Activated B cell treated with CpG ODN at 0.5 μM for 24 hours (primary cell): ENCODE data around the gene MAMLD1. TPM values are rescaled to one million over a fixed set of nuclear protein-coding genes. Genes with fewer than 3 reads are reported as not detected.

Source experiments
- ATAC-seq: fragments of 200-7000 bp; cut with Tn5 transposase; one replicate; pipeline ENCODE4 v1.10.0; 2021; ENCODE audit warnings: low read depth, mild to moderate bottlenecking, moderate library complexity
- CTCF ChIA-PET: fragments of 350-600 bp; sonication (Branson Sonifier 250); formaldehyde crosslinking; loops from one replicate; lab custom pipeline; 2021; ENCODE audit warnings: antibody characterized with exemption; lab: Charles Lee
- POLR2A ChIA-PET: fragments of 350-600 bp; sonication (Branson Sonifier 250); formaldehyde crosslinking; loops from one replicate; lab custom pipeline; 2021; ENCODE audit warnings: antibody characterized with exemption; lab: Charles Lee
- DNase-seq: peaks from one replicate; pipeline ENCODE4 v3.0.0; 2022
- H3K27ac Mint-ChIP-seq: one replicate; pipeline ENCODE4 v1.8.0; 2020; ENCODE audit warnings: mixed read lengths
- H3K27me3 Mint-ChIP-seq: one replicate; pipeline ENCODE4 v1.8.0; 2021; ENCODE audit warnings: mixed read lengths
- H3K36me3 Mint-ChIP-seq: one replicate; pipeline ENCODE4 v1.8.0; 2021; ENCODE audit warnings: low read depth, mixed read lengths
- H3K4me1 Mint-ChIP-seq: one replicate; pipeline ENCODE4 v1.8.0; 2021; ENCODE audit warnings: mixed read lengths
- H3K4me3 Mint-ChIP-seq: one replicate; pipeline ENCODE4 v1.8.0; 2020; ENCODE audit warnings: mild to moderate bottlenecking, mixed read lengths
- H3K9me3 Mint-ChIP-seq: one replicate; pipeline ENCODE4 v1.8.0; 2020; ENCODE audit warnings: mixed read lengths
- intact Hi-C: fragments of 100-400 bp; cut with micrococcal nuclease; formaldehyde crosslinking; loops from one replicate; pipeline ENCODE4 v1.15.1; 2024
- total RNA-seq: library from RNA; stranded (reverse); gene quantifications from 2 replicates; pipeline ENCODE4 v1.2.3, GENCODE V29; 2022
- TF ChIP-seq, protein P1 (sequence below): fragments of 200-600 bp; IDR thresholded peaks from one replicate; pipeline ENCODE4 v1.8.0; 2022; ENCODE audit warnings: antibody characterized with exemption, mild to moderate bottlenecking

MAMLD1 gene
- total RNA-seq, 1 donor from 2014 or later, result 1.2 TPM

GRCh38 chrX:150495496-150495895 is 132.4 kb downstream of the MAMLD1 start:
- DNase-seq (no peak), ATAC-seq (no peak)
- H3K4me1 Mint-ChIP-seq, result no peaks in the 10 kb centered on the region
- POLR2A ChIA-PET, result no interaction called here
- CTCF ChIA-PET, result interaction anchor here (0.8 kb wide), 1 partner anchor 8 kb away, joined by 3 read pairs; no protein-coding TSS in a partner anchor
- no peak overlapping the region for H3K4me3 Mint-ChIP-seq
- intact Hi-C loops, result no loop called here
- TF ChIP-seq, protein P1, sequence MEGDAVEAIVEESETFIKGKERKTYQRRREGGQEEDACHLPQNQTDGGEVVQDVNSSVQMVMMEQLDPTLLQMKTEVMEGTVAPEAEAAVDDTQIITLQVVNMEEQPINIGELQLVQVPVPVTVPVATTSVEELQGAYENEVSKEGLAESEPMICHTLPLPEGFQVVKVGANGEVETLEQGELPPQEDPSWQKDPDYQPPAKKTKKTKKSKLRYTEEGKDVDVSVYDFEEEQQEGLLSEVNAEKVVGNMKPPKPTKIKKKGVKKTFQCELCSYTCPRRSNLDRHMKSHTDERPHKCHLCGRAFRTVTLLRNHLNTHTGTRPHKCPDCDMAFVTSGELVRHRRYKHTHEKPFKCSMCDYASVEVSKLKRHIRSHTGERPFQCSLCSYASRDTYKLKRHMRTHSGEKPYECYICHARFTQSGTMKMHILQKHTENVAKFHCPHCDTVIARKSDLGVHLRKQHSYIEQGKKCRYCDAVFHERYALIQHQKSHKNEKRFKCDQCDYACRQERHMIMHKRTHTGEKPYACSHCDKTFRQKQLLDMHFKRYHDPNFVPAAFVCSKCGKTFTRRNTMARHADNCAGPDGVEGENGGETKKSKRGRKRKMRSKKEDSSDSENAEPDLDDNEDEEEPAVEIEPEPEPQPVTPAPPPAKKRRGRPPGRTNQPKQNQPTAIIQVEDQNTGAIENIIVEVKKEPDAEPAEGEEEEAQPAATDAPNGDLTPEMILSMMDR, result no peak
- H3K36me3 Mint-ChIP-seq, result no peaks in the 10 kb centered on the region
- no peak overlapping the region for H3K27ac Mint-ChIP-seq
- H3K27me3 Mint-ChIP-seq, result no peaks in the 10 kb centered on the region
- no peaks in the 10 kb centered on the region for H3K9me3 Mint-ChIP-seq

DNA sequence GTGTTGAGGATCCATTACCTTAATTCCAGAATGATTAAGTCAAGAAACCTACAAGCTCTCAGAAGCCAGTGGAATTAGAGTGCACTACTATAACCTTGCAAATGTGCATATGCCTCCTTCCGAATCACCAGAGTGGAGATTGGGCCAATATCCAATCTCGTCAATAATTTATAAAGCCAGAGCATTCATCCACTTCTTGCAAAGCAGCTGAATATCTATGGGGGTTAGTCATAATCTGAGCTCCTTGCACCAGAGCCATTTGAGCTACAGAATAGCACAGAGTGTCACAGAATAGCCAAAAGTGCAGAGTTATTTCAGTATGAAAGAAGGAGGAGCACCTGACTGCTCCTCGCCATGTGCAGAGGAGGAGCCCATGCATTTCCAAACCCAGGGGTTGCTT is 136.1 kb downstream of the MAMLD1 start:
- TF ChIP-seq, protein P1, result no peak
- POLR2A ChIA-PET, result no interaction called here
- intact Hi-C loops, result no loop called here
- Mint-ChIP-seq H3K4me1 (no peaks in the 10 kb centered on the region), H3K27ac (no peak overlapping the region), H3K9me3 (no peaks in the 10 kb centered on the region), H3K4me3 (no peak overlapping the region), H3K36me3 (no peaks in the 10 kb centered on the region), H3K27me3 (no peaks in the 10 kb centered on the region)
- CTCF ChIA-PET, result no interaction called here
- no peak for ATAC-seq
- DNase-seq, result no peak

DNA sequence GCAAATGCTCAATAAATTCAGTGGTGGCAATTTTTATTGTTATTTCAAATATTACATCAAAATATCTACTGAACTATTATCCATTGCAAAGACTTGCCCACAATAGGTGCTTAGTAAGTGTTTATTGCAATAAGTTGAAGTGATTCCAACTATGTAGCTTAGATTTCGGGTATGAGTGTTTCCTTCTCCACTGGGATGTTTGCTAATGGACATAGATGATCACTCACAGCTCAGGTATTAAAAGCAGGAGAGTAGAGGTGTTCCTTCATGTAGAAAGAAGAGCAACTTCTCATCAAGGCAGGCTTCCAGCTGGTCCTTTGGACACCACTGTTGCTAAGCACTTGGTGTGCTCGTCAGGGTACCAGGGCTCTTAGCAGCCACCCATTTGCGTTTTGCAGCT is 139.0 kb downstream of the MAMLD1 start:
- no peaks in the 10 kb centered on the region for H3K9me3 Mint-ChIP-seq
- H3K27me3 Mint-ChIP-seq, result no peaks in the 10 kb centered on the region
- H3K27ac Mint-ChIP-seq, result no peak overlapping the region
- H3K4me1 Mint-ChIP-seq, result no peaks in the 10 kb centered on the region
- POLR2A ChIA-PET, result no interaction called here
- TF ChIP-seq, protein P1, result no peak
- H3K36me3 Mint-ChIP-seq, result no peaks in the 10 kb centered on the region
- no peak for ATAC-seq
- CTCF ChIA-PET, result no interaction called here
- no peak overlapping the region for H3K4me3 Mint-ChIP-seq
- DNase-seq, result no peak
- intact Hi-C loops, result no loop called here

DNA sequence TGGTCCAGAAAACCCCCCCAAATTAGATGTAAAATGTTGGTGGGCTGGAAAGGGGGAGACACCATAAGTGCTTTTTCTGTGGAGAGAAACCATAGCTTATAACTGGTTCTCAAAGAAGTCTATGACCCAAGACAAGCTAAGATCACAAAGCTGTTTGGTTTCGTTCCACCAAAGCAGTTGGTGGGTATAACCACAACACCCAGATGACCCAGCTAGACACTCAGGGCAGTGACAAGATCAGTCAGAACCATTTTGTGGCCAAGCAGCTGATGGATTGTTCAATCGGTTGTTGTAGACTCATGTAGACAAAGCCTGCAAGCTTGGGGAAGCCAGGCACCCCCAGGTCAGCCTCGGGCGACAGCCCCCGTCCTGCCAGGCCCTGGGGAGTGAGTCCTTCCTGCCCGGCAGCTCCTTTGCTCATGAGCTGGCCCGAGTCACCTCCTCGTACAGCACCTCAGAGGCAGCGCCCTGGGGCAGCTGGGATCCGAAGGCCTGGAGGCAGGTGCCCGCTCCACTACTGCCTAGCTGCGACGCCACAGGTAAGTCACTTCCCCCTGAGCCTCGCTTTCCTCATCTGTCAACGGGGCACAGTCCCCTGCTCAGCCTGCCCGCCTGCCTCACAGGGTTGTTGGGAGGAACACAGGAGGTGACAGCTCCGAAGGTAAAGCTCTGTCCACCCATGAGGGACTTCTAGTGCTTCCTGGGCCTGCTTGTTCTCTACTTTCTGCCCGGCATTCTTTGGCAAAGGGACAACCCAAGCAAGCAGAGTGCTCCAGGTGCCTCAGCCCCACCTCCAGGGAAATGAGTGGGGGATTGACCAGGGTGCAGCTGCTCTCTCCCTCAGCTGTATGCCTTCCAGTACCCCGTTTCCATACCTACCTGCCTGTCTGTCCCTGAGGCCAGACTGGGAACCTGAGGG is 140.1 kb downstream of the MAMLD1 start:
- no peaks in the 10 kb centered on the region for H3K36me3 Mint-ChIP-seq
- no peak for ATAC-seq
- TF ChIP-seq, protein P1, result no peak
- CTCF ChIA-PET, result no interaction called here
- peaks cover 2% of the 10 kb centered on the region for H3K27me3 Mint-ChIP-seq
- intact Hi-C loops, result no loop called here
- H3K4me3 Mint-ChIP-seq, result no peak overlapping the region
- no peaks in the 10 kb centered on the region for H3K4me1 Mint-ChIP-seq
- DNase-seq, result no peak
- POLR2A ChIA-PET, result no interaction called here
- no peak overlapping the region for H3K27ac Mint-ChIP-seq
- no peaks in the 10 kb centered on the region for H3K9me3 Mint-ChIP-seq

DNA sequence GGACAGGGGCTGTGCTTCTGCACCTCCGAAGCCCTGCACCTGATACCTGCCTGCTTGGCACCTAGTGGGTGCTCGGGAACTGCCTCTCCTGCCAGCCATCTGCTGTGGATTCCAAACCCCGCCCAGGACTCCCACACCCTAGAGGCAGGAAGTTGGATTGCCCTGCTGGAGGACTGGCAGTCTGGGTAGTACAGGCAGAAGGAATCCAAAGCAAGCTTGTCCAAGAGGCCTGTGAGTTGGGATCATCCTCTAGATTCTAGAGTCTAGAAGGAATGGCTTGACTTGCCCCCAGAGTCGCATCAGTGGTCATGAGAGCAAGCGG is 140.7 kb downstream of the MAMLD1 start:
- Mint-ChIP-seq H3K36me3 (no peaks in the 10 kb centered on the region), H3K4me3 (no peak overlapping the region), H3K27ac (no peak overlapping the region), H3K27me3 (peaks cover 2% of the 10 kb centered on the region), H3K9me3 (no peaks in the 10 kb centered on the region), H3K4me1 (no peaks in the 10 kb centered on the region)
- ChIA-PET POLR2A (no interaction called here), CTCF (no interaction called here)
- intact Hi-C loops, result no loop called here
- no peak for DNase-seq
- no peak for ATAC-seq
- TF ChIP-seq, protein P1, result no peak
